K562 (cell line): Measurements from ENCODE around the gene RBM17. TPM values are rescaled to one million over a fixed set of nuclear protein-coding genes. Genes with fewer than 3 reads are reported as not detected.

Experiments
- ATAC-seq: fragments of 200-7000 bp; cut with Tn5 transposase; 3 replicates; pipeline ENCODE4 v1.9.1; 2020; ENCODE audit warnings: moderate library complexity
- BruUV-seq: library from RNA; stranded (reverse); fragments of 400-500 nt; replicated peaks from 2 replicates; lab custom pipeline; 2021; lab: Mats Ljungman, UMichigan
- CTCF ChIA-PET: fragments of 300-600 bp; formaldehyde crosslinking; extraction: SDS; loops from one replicate; lab custom pipeline; 2021; ENCODE audit warnings: low intra/inter-chr PET ratio; lab: Yijun Ruan, JAX
- POLR2A ChIA-PET: fragments of 300-600, 350-650 bp; sonication (Branson Sonifier 250); formaldehyde crosslinking; extraction: SDS; loops from one replicate; lab custom pipeline; 2021; ENCODE audit warnings: antibody characterized with exemption, inconsistent platforms; lab: Yijun Ruan, JAX
- DNase-seq, 4 experiments: peaks; one replicate each; pipeline versions ENCODE4 v3.0.0 to v3.0.0-alpha.2; 2011 to 2018; ENCODE audit warnings: low spot score in 3 of 4, mixed read lengths in 3 of 4; ENCODE audit errors: extremely low read depth in 1 of 4
- FAIRE-seq: peaks from 2 replicates; lab custom pipeline; 2011; peaks lifted over from hg19 to GRCh38; lab: Jason Lieb, UNC
- H2AFZ ChIP-seq: 2 replicates; pipeline ENCODE4 v1.6.0; 2011; ENCODE audit warnings: low read depth, low read length, control low read depth, inconsistent platforms
- H3K27ac ChIP-seq: fragments of 200-600 bp; 3 replicates; pipeline ENCODE4 v1.8.0; 2011; ENCODE audit warnings: low read depth, mild to moderate bottlenecking, control low read depth, inconsistent platforms, low read length, moderate library complexity, mixed read lengths; ENCODE audit errors: extremely low read depth
- H3K27me3 ChIP-seq, 2 experiments: fragments of 300-600 bp in 1 of 2; 2 replicates in 1 of 2; 3 replicates in 1 of 2; pipeline versions ENCODE4 v1.6.0 to v1.8.0; 2011; ENCODE audit warnings: inconsistent platforms in 2 of 2, low read length in 2 of 2, mild to moderate bottlenecking in 1 of 2, mixed read lengths in 1 of 2, moderate library complexity in 1 of 2; ENCODE audit not compliant: control insufficient read depth in 2 of 2, insufficient read depth in 2 of 2
- H3K36me3 ChIP-seq: fragments of 300-600 bp; 3 replicates; pipeline ENCODE4 v1.8.0; 2011; ENCODE audit warnings: mild to moderate bottlenecking, low read length, inconsistent platforms; ENCODE audit not compliant: control insufficient read depth, insufficient read depth
- H3K4me1 ChIP-seq, 2 experiments: fragments of 200-600 bp in 1 of 2; replicated peaks in 1 of 2; 2 replicates in 1 of 2; 3 replicates in 1 of 2; pipeline versions ENCODE4 v1.5.1 to v1.8.0; 2011; ENCODE audit warnings: inconsistent platforms in 2 of 2, low read length in 2 of 2, mild to moderate bottlenecking in 1 of 2, mixed read lengths in 1 of 2, moderate library complexity in 1 of 2; ENCODE audit not compliant: control insufficient read depth in 2 of 2, insufficient read depth in 2 of 2
- H3K4me2 ChIP-seq: 2 replicates; pipeline ENCODE4 v1.6.1; 2011; ENCODE audit warnings: low read length, control low read depth, inconsistent platforms, mixed read lengths; ENCODE audit not compliant: insufficient read depth
- H3K4me3 ChIP-seq: fragments of 200-600 bp; sonication (generic), shearing (Covaris generic); 2 replicates; pipeline ENCODE4 v1.5.1; 2016; ENCODE audit warnings: control low read depth, inconsistent platforms
- H3K79me2 ChIP-seq: fragments of 200-600 bp; 3 replicates; pipeline ENCODE4 v1.8.0; 2011; ENCODE audit warnings: low read length, inconsistent platforms; ENCODE audit not compliant: control insufficient read depth, insufficient read depth
- H3K9ac ChIP-seq, 2 experiments: 2 replicates each; pipeline versions ENCODE4 v1.6.0 to v1.6.1; 2011; ENCODE audit warnings: low read depth in 2 of 2, low read length in 2 of 2, control low read depth in 1 of 2, inconsistent platforms in 1 of 2, mild to moderate bottlenecking in 1 of 2, mixed read lengths in 1 of 2; ENCODE audit not compliant: insufficient read depth in 1 of 2
- H3K9me1 ChIP-seq: one replicate; pipeline ENCODE4 v1.6.0; 2011; ENCODE audit warnings: inconsistent platforms, mild to moderate bottlenecking, low read length, moderate library complexity; ENCODE audit not compliant: control insufficient read depth, insufficient read depth
- H3K9me3 ChIP-seq: replicated peaks from 2 replicates; pipeline ENCODE4 v1.5.1; 2011; ENCODE audit warnings: low read depth, low read length, inconsistent platforms; ENCODE audit not compliant: control insufficient read depth, insufficient read depth
- H4K20me1 ChIP-seq: replicated peaks from 2 replicates; pipeline ENCODE4 v1.6.1; 2011; ENCODE audit warnings: low read length, inconsistent platforms, mixed read lengths; ENCODE audit not compliant: control insufficient read depth, insufficient read depth
- MCM7 ChIP-seq, 2 experiments: fragments of 450-650 bp; IDR thresholded peaks; 2 replicates each; pipeline ENCODE4 v1.6.1; 2016 to 2018
- ZFP36 ChIP-seq: fragments of 150-350 bp; IDR thresholded peaks from 2 replicates; pipeline ENCODE4 v1.6.1; 2018; ENCODE audit warnings: low read length, low read depth; ENCODE audit not compliant: partially characterized antibody
- WGBS: fragments of 100-300 bp; shearing (Covaris generic); methylation state at CpG from one replicate; pipeline ENCODE4 v1.1.6; 2016; ENCODE audit warnings: low coverage, mixed read lengths; ENCODE audit not compliant: insufficient coverage; ENCODE audit errors: missing lambda C conversion rate; 5-methylcytosine and 5-hydroxymethylcytosine counted together
- in situ Hi-C: fragments of 300-500 bp; cut with MboI; formaldehyde crosslinking; loops from 4 replicates; pipeline ENCODE4 v1.15.0; 2018; ENCODE audit warnings: inconsistent platforms, mixed read lengths
- intact Hi-C: fragments of 100-400 bp; cut with micrococcal nuclease; formaldehyde crosslinking; loops from 2 replicates; pipeline ENCODE4 v1.14.2; 2022
- polyA plus RNA-seq, 8 experiments: library from polyadenylated mRNA; depleted of rRNA in 4 of 8; stranded (reverse) in 5 of 8; unstranded in 3 of 8; fragments of >200 nt; fragmentation: Nextera tagmentation in 2 of 8; fragmentation: Illumina TruSeq in 1 of 8; extraction: Ambion mirVana in 2 of 8; extraction: Trizol in 1 of 8; gene quantifications; 2 replicates each; pipeline versions ENCODE4 v1.2.1 to v1.2.3, GENCODE V29; 2011 to 2014; ENCODE audit warnings: inconsistent platforms in 1 of 8, missing spikeins in 1 of 8
- total RNA-seq, 7 experiments: library from RNA; depleted of rRNA in 6 of 7; stranded (reverse); fragments of >200 nt in 6 of 7; fragmentation: Illumina TruSeq in 2 of 7; extraction: Trizol in 2 of 7; gene quantifications; 2 replicates each; pipeline versions ENCODE4 v1.2.1 to v1.2.3, GENCODE V29; 2011 to 2021; ENCODE audit warnings: low replicate concordance in 1 of 7
- TF ChIP-seq, protein P1 (sequence below): sonication (generic); IDR thresholded peaks from 2 replicates; pipeline ENCODE4 v1.6.1; 2016

Gene RBM17
- total and polyA plus RNA-seq, 9 of the 15 experiments (the other 6 are each of a cell fraction or from before 2014, with no cell fraction given): 23.6 to 217 (median 124) TPM

- Histone ChIP-seq H3K4me1 (peaks cover 10 to 22% of the 10 kb centered on the region in 2 experiments; a peak in 3 of 5 replicates), H3K4me2 (no peak overlapping the region), H3K79me2 (no peaks in the 10 kb centered on the region), H3K9me1 (no peaks in the 10 kb centered on the region), H4K20me1 (no peaks in the 10 kb centered on the region; the same call in 1 of the 2 replicates), H3K27ac (no peak overlapping the region), H3K4me3 (no peak overlapping the region), H3K27me3 (peaks cover 50 to 82% of the 10 kb centered on the region in 2 experiments), H2AFZ (no peak overlapping the region), H3K36me3 (no peaks in the 10 kb centered on the region), H3K9ac (no peak overlapping the region), H3K9me3 (no peaks in the 10 kb centered on the region)
- in situ Hi-C loops: no loop called here
- CTCF ChIA-PET: no interaction called here
- POLR2A ChIA-PET: interaction anchor here (0.5 to 1.7 kb wide), 3 partner anchors 11 to 82 kb away, joined by 3 to 4 read pairs (median 4); no protein-coding TSS in a partner anchor
- WGBS: 4% methylated on average over 20 of the region's 20 CpGs
- FAIRE-seq (no peak), DNase-seq (no peak), ATAC-seq (no peak)
- intact Hi-C loops: no loop called here
- BruUV-seq: no TSS peak
- TF ChIP-seq, protein P1, sequence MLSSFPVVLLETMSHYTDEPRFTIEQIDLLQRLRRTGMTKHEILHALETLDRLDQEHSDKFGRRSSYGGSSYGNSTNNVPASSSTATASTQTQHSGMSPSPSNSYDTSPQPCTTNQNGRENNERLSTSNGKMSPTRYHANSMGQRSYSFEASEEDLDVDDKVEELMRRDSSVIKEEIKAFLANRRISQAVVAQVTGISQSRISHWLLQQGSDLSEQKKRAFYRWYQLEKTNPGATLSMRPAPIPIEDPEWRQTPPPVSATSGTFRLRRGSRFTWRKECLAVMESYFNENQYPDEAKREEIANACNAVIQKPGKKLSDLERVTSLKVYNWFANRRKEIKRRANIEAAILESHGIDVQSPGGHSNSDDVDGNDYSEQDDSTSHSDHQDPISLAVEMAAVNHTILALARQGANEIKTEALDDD: peak; percentile 41; the same call in 1 of the 2 replicates
- TF ChIP-seq ZFP36 (peak; percentile 39), MCM7 (IDR thresholded peaks at IDR 0.05) (no peak)
These were observed 47.7 kb downstream of the RBM17 start for GRCh38 chr10:6136215-6137201.
